ENCODE results near the gene UBTF. TPM values are rescaled to one million over a fixed set of nuclear protein-coding genes. Genes with fewer than 3 reads are reported as not detected.

The UBTF gene
- total RNA-seq, 2 donors from 2014 or later: 112 to 134 TPM

DNA sequence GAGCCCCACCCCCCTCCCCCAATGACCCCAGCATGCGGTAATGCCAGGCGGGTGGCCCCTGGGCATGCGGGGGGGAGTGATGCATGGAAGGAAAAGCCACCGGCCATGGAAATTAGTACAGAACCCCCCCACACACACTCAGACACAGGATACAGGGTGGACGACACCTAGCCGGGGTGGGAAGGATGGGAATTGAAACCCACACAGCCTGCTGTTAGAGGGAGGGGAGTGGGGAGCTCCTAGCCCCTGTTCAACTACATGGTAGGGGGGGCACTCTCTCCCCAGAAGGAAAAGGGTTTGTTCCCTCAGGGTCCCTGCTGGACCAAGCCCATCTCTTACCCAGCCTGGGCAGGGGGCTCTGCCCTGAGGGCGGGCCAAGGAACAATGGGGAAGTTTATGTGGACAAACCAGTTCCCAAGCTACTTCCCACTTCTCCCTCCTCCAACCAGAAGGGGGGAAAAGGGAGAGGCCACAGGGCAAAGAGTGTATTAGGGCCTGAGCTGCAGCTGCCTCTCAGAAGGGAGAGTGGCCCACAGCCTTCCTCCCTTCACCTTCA, 27.5 kb downstream of the UBTF start:
- H3K27ac Mint-ChIP-seq: peak overlapping the region in 1 of 2 donors; percentile 86
- DNase-seq (ENCODE audit: low spot score in 2 of 2) (no peak), ATAC-seq (no peak)
- peaks cover 13 to 15% of the 10 kb centered on the region in 2 donors for H3K36me3 Mint-ChIP-seq
- H3K9me3 Mint-ChIP-seq: no peaks in the 10 kb centered on the region

DNA sequence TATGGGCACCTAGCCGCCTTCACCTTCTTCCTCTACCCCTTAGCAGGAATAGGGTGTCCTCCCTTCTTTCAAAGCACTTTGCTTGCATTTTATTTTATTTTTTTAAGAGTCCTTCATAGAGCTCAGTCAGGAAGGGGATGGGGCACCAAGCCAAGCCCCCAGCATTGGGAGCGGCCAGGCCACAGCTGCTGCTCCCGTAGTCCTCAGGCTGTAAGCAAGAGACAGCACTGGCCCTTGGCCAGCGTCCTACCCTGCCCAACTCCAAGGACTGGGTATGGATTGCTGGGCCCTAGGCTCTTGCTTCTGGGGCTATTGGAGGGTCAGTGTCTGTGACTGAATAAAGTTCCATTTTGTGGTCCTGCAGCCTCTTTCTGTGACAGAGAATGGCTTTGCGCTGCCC, 28.1 kb downstream of the UBTF start:
- H3K36me3 Mint-ChIP-seq: peaks cover 15 to 18% of the 10 kb centered on the region in 2 donors
- H3K27ac Mint-ChIP-seq: peak overlapping the region; percentile 19 to 66
- DNase-seq (ENCODE audit: low spot score in 2 of 2) (no peak), ATAC-seq (no peak)
- H3K9me3 Mint-ChIP-seq: no peaks in the 10 kb centered on the region

DNA sequence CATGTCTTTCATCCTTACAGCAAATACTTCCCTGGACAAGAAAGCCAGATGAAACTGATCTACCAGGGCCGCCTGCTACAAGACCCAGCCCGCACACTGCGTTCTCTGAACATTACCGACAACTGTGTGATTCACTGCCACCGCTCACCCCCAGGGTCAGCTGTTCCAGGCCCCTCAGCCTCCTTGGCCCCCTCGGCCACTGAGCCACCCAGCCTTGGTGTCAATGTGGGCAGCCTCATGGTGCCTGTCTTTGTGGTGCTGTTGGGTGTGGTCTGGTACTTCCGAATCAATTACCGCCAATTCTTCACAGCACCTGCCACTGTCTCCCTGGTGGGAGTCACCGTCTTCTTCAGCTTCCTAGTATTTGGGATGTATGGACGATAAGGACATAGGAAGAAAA, 29.0 kb downstream of the UBTF start:
- H3K36me3 Mint-ChIP-seq: peaks cover 18 to 21% of the 10 kb centered on the region in 2 donors
- H3K9me3 Mint-ChIP-seq: no peaks in the 10 kb centered on the region
- H3K27ac Mint-ChIP-seq: peak overlapping the region in 1 of 2 donors; percentile 66
- ATAC-seq (no peak), DNase-seq (ENCODE audit: low spot score in 2 of 2) (no peak)

DNA sequence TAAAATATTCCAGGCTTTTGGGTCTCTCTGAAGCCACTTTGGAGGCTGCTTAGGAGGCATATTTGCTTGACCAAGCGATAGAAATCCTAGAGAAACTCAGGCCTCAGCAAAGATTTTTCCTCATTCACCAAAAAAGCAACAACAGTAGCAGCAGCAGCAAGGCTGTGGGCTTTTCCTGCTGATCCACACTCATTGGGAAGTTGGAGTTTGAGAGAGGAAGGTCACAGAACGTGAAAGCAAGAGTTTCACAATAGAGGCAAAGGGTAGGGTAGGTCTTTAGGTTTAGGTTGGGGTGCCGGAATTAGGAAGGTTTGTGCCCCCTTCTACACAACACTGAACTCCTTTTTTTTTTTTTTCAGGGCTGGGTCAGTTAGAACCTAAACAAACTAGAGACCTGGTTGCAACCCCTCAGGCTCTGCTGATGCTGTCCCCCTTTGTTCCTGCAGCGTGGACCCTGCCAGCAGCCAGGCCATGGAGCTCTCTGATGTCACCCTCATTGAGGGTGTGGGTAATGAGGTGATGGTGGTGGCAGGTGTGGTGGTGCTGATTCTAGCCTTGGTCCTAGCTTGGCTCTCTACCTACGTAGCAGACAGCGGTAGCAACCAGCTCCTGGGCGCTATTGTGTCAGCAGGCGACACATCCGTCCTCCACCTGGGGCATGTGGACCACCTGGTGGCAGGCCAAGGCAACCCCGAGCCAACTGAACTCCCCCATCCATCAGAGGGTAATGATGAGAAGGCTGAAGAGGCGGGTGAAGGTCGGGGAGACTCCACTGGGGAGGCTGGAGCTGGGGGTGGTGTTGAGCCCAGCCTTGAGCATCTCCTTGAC, 30.7 kb downstream of the UBTF start:
- H3K36me3 Mint-ChIP-seq: peaks cover 18 to 26% of the 10 kb centered on the region in 2 donors
- no peaks in the 10 kb centered on the region for H3K9me3 Mint-ChIP-seq

DNA sequence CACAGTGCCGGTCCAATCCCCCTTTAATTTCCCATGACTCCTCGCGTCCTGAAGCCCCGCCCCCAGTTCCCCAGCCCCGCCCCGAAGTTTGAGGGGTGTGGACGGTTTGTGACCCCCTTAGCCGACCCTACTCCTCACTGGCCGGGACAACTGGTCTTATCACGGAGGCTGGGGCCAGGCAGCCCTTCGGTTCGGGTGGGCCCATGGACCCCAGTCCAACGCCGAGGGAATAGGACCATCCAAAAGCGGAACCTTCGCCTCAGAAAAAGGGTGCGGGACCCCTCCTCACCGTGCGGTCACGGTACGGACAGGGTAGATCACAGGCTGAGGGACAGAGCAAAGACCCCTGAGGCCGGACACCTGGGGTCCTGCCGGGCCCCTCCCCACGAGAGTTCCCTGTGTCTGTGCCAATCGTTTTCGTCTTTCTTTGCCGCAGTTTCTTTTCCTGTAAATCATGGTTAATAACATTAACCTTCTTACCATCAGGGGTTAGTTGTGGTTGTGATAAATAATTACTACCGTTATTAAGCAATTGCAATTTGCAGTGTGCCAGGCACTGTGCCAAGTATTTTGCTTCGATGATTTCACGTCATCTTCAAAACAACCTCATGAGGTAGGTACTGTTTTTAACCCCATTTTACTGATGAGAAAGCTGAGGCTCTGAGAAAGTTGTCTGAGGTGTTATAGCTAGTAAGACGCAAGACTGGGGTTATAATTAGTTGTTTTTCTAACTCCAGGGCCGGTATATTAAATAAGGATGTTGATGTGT, 32.2 kb downstream of the UBTF start:
- peaks cover 18 to 26% of the 10 kb centered on the region in 2 donors for H3K36me3 Mint-ChIP-seq
- peak; percentile 57 to 67 for ATAC-seq
- H3K27ac Mint-ChIP-seq: peak overlapping the region; percentile 91 to 98
- H3K9me3 Mint-ChIP-seq: no peaks in the 10 kb centered on the region
- no peak for DNase-seq (ENCODE audit: low spot score in 2 of 2)

More for the DNA sequence above, 30.7 kb downstream of the UBTF start:
- DNase-seq (ENCODE audit: low spot score in 2 of 2) (no peak), ATAC-seq (no peak)
- peak overlapping the region; percentile 47 to 91 for H3K27ac Mint-ChIP-seq

DNA sequence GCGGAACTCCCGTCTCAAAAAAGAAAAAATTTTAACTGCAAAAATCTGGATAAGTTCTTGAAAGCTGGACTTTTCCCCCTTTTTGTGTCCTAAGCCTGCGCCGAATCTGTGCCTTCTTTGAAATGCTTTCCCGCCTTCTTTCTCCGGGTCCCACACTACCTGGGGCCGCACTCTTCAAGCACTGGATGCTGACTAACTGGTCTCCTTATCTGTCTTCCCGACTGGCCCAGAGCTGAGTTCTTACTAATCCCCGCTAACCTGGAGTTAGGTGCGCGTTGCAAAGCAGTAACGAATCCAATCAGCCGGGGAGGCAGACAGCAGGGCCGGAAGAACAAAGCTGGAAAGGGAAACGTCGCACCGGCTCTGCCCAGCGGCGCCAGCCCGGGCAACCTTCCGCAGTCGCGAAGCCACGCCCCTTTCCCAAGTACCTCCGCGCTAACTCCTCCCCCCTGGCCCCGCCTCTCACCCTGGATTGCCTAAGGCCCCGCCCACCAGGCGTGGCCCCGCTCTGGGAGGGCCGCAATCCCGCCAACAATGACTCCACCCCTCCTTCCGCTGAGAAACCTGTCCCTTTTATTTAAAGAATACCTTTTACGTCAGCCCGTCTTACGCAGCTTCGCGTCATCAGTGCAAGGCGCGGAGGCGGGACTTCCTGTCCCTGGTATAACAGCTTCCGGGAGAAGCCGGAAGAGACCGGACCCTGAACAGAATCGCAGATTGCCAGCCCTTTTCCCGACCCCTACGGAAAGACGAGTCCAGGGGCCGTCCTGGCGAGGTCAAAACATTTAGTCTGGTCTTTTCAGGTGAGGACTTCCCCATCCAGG, 33.0 kb downstream of the UBTF start, which contains the start of gene TMUB2:
Gene TMUB2, plus strand, starts transcription at position 666 of the 824 bp plus-strand sequence. CDS start 737 bp downstream, outside the sequence.
- peak within 1 kb of the TSS; percentile 91 to 98 for H3K27ac Mint-ChIP-seq
- peak; percentile 99 to 100 for DNase-seq (ENCODE audit: low spot score in 2 of 2)
- H3K9me3 Mint-ChIP-seq: no peaks in the 10 kb centered on the region
- H3K36me3 Mint-ChIP-seq: peaks cover 26% of the 10 kb centered on the region in 2 donors
- ATAC-seq: peak; percentile 91 to 94

DNA sequence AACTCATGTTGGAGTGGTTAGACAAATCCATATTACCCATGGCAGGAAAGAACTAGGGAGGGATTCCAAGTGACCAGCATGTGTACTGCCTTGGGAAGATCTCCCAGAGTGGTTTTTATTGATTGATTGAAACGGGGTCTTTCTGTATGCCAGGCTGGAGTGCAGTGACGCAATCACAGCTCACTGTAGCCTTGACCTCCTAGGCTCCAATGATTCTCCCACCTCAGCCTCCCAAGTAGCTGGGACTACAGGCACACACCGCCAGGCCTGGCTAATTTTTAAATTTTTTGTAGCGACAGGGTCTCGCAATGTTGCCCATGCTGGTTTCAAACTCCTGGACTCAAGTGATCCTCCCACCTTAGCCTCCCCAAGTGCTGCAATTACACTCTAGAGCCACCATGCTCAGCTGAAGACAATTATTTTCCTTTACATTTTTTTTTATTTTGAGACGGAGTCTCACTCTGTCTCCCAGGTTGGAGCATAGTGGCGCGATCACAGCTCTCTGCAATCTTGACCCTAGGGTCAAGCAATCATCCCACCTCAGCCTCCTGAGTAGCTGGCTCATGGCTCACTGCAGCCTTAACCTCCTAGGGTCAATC, 35.2 kb downstream of the UBTF start:
- Mint-ChIP-seq H3K27ac (peak overlapping the region in 1 of 2 donors; percentile 91), H3K36me3 (peaks cover 20% of the 10 kb centered on the region in 2 donors), H3K9me3 (no peaks in the 10 kb centered on the region)
- no peak for DNase-seq (ENCODE audit: low spot score in 2 of 2)
- no peak for ATAC-seq

DNA sequence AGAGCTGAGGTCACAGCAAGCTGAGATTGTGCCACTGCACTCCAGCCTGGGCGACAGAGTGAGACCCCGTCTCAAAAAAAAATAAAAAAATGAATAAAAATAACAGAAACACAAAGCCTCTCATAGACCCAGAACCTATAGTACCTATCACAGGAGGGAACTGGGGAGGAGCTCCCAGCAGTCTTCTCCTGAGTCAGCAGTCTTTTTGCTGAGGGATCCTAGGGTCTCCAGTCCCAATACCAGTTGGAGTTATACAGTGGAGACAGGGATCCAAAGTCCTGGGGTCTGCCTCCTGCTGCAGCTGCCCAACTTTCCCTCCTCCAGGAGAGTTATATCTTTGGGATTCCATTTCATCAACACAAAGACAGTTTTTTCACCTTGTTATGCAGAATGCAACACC, 36.5 kb downstream of the UBTF start:
- H3K36me3 Mint-ChIP-seq: peaks cover 20% of the 10 kb centered on the region in 2 donors
- no peak for ATAC-seq
- H3K27ac Mint-ChIP-seq: peak overlapping the region in 1 of 2 donors; percentile 55
- no peak for DNase-seq (ENCODE audit: low spot score in 2 of 2)
- no peaks in the 10 kb centered on the region for H3K9me3 Mint-ChIP-seq

DNA sequence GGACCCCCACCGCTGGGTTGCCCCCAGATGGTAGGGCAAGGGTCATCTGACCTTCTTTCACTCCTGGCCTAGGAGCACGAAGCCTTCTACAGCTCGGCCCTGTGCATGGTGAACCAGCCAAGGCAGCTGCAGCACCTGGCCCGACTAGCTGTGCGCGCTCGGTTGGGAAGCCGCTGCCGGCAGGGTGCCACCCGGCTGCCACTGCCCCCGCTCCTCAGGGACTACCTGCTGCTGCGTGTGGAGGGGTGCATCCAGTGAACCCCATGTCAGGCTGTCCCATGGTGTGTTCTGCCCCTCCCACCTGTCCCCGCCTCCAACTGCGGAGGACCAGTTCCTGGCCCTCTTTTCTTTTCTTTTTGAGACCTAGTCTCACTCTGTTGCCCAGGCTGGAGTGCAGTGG, 41.3 kb downstream of the UBTF start:
- no peak for ATAC-seq
- H3K9me3 Mint-ChIP-seq: no peaks in the 10 kb centered on the region
- no peak for DNase-seq (ENCODE audit: low spot score in 2 of 2)
- peaks cover 0 to 14% of the 10 kb centered on the region in 2 donors for H3K36me3 Mint-ChIP-seq
- H3K27ac Mint-ChIP-seq: no peak overlapping the region

DNA sequence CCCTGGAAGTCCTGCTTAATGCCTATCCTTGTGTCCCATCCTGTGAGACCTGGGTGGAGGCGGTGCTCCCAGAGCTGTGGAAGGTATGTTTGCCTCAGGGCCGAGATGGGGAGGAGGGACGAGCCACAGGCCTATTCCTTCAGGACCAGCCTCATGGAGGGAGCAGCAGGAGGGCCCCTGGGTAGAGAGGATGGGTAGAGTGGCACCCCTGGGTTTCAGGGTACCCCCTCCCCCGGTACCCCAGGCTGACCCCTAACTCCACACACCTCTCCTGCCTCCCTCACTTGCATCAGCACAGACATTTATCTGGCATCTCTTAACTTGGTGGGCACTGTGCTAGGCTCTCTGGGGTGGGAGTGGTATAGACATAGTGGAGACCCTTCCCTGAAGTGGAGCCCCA, 41.8 kb downstream of the UBTF start:
- peaks cover 0 to 14% of the 10 kb centered on the region in 2 donors for H3K36me3 Mint-ChIP-seq
- DNase-seq (ENCODE audit: low spot score in 2 of 2) (no peak), ATAC-seq (no peak)
- no peaks in the 10 kb centered on the region for H3K9me3 Mint-ChIP-seq
- peak overlapping the region in 1 of 2 donors; percentile 9 for H3K27ac Mint-ChIP-seq

DNA sequence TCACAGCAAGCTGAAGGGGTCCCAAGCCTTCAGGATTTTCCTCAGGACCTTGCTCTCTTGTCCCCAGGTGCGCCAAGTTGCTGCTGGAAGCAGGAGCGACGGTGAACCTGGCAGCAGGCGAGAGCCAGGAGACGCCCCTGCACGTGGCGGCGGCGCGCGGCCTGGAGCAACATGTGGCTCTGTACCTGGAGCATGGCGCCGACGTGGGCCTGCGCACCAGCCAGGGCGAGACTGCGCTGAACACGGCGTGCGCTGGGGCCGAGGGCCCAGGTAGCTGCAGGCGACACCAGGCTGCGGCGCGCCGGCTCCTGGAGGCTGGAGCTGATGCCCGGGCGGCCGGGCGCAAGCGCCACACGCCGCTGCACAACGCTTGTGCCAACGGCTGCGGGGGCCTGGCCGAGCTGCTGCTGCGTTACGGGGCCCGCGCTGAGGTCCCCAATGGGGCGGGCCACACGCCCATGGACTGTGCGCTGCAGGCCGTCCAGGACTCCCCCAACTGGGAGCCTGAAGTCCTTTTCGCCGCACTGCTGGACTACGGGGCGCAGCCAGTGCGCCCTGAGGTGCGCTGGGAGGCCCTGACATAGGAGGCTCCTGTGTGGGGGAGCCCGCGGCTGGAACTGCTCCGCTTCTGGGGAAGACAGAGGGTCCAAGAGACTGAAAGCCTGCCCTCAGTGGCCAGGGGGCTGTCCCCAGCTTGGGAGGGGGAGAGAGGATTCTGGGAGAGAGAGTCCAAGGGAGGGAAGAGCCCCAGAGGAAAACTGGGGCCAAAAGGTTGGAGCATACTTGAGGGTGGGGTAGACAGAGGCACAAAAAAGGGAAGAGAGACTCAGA, 42.6 kb downstream of the UBTF start:
- no peak overlapping the region for H3K27ac Mint-ChIP-seq
- H3K36me3 Mint-ChIP-seq: peaks cover 0 to 9% of the 10 kb centered on the region in 2 donors
- DNase-seq (ENCODE audit: low spot score in 2 of 2): no peak
- ATAC-seq: no peak
- no peaks in the 10 kb centered on the region for H3K9me3 Mint-ChIP-seq

DNA sequence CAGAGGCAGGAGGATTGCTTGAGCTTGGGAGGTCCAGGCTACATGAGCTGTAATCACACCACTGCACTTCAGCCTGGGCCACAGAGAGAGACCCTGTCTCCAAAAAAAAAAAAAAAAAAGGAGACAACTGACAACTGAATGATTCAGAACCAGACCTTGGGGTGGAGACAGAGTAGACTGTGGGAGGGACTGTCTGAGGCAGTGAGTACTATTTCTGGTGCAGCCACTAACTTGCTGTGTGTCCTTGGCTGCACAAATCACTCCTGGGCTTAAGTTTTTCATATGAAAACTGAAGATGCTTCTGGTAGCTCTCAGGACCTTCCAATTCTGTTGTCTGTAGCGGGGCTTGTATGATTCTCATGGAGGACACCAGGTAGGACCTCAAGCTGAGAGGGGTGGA, 43.2 kb downstream of the UBTF start:
- Mint-ChIP-seq H3K27ac (no peak overlapping the region), H3K36me3 (peaks cover 0 to 5% of the 10 kb centered on the region in 2 donors), H3K9me3 (no peaks in the 10 kb centered on the region)
- DNase-seq (ENCODE audit: low spot score in 2 of 2) (no peak), ATAC-seq (peak; percentile 48 to 50)

DNA sequence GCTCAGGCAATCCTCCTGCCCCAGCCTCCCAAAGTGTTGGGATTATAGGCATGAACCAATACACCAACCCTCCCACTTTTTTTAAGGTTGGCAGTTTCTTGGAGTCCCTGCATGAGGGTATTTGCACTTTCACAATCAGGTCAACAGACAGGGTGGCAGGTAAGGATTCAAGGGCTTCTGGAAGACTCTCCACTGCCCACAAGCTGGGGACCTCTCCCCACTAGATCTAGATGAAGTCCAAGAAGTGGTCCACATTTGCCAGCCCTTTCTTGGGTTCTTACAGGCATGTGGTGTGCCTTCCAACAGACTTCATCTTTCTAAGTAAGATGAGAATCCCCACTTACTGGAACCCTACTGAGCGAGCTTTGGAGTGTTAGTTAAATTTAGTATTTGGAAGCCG, 45.0 kb downstream of the UBTF start:
- Mint-ChIP-seq H3K9me3 (no peaks in the 10 kb centered on the region), H3K36me3 (peaks cover 0 to 5% of the 10 kb centered on the region in 2 donors), H3K27ac (no peak overlapping the region)
- no peak for ATAC-seq
- DNase-seq (ENCODE audit: low spot score in 2 of 2): no peak

DNA sequence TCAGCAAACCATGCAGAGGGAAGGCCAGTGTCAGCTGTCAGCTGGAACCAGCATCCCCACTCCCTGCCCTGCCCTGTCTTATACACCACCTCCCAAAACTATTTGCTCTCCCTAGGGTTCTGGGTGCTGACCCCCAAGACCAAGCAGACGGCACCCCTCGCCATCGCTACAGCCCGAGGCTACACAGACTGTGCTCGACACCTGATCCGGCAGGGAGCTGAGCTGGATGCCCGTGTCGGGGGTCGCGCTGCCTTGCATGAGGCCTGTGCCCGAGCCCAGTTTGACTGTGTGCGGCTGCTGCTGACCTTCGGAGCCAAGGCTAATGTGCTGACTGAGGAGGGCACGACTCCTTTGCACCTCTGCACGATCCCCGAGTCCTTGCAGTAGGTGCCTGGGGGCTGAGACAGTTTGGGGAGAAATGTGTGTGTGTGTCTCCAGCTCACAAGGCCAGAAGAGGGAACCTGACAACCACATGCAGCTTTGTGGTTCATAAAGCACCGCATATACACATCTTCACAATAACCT, 47.5 kb downstream of the UBTF start:
- ATAC-seq (no peak), DNase-seq (ENCODE audit: low spot score in 2 of 2) (no peak)
- Mint-ChIP-seq H3K9me3 (no peaks in the 10 kb centered on the region), H3K36me3 (peaks cover 0 to 5% of the 10 kb centered on the region in 2 donors), H3K27ac (no peak overlapping the region)
